ENCODE measurements around the gene HMGCL. TPM values are rescaled to one million over a fixed set of nuclear protein-coding genes. Genes with fewer than 3 reads are reported as not detected.

The HMGCL gene
- total and polyA plus RNA-seq, 2 of the 13 experiments (the other 11 are each of a cell fraction or from before 2014, with no cell fraction given), result 21.3 to 41.4 TPM

DNA sequence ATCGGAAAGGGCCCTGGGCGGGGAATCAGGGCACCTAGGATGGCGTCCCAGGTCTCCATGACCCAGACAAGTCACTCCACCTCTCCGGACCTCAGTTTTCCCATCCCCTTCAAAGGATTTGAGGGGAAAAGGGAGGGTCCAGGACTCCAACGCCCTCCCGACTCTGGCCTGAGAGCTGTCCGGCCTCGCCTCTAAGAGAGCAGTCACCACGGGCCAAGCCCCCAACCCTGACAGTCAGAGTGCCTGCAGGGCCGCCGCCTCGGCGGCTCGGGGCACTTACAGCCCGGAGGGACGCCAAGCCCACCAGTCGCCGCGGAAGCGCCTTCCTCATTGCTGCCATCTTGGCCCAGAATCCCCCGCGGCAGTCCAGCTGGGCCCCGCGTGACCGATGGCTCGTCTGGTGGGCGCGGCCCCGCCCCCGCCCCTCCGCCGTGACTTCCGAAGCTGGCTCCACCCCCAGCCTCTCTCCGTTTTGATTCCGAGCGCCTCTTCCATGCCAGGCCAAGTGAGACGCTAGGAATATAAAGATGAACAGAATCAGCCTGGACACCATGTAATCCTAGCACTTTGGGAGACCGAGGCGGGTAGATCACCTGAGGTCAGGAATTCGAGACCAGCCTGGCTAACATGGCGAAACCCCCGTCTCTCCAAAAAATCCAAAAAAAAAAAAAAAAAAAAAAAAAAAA is at the start of gene HMGCL (continued):
- TF ChIP-seq CEBPZ (IDR thresholded peaks at IDR 0.05; ENCODE audit: low read length) (no peak), SALL2 (CRISPR knock-in tag; IDR thresholded peaks at IDR 0.05) (peak; percentile 77; the same call in 1 of the 2 replicates), NFE2L1 (CRISPR knock-in tag; IDR thresholded peaks at IDR 0.05; ENCODE audit: borderline replicate concordance) (no peak), ZNF225 (CRISPR knock-in tag; IDR thresholded peaks at IDR 0.05) (peak; percentile 47; the same call in 1 of the 2 replicates), ZNF136 (CRISPR knock-in tag; IDR thresholded peaks at IDR 0.05; ENCODE audit: low read depth) (peak; percentile 44; the same call in 1 of the 2 replicates), BCL6 (CRISPR knock-in tag; IDR thresholded peaks at IDR 0.05) (peak; percentile 62), ZSCAN29 (CRISPR knock-in tag; conservative IDR thresholded peaks at IDR 0.05) (0 out of 2 replicates have a peak, but pooled peaks have one; percentile 39), SRSF9 (IDR thresholded peaks at IDR 0.05; ENCODE audit: borderline replicate concordance, insufficient read depth, low read depth, low read length, poor library complexity, severe bottlenecking) (no peak), SALL1 (CRISPR knock-in tag; IDR thresholded peaks at IDR 0.05) (peak; percentile 84), FOXO1 (CRISPR knock-in tag; IDR thresholded peaks at IDR 0.05) (no peak), RXRA (CRISPR knock-in tag; IDR thresholded peaks at IDR 0.05) (peak; percentile 68; the same call in 1 of the 2 replicates), FOSL2 (CRISPR knock-in tag; IDR thresholded peaks at IDR 0.05) (peak; percentile 51), CREM (IDR thresholded peaks at IDR 0.05) (no peak), CREM (CRISPR knock-in tag; IDR thresholded peaks at IDR 0.05) (no peak), JUND (CRISPR knock-in tag; IDR thresholded peaks at IDR 0.05) (peak; percentile 55; the same call in 1 of the 2 replicates), KAT8 (CRISPR knock-in tag; IDR thresholded peaks at IDR 0.05) (peak; percentile 86), DMAP1 (CRISPR knock-in tag; IDR thresholded peaks at IDR 0.05) (peak; percentile 88)
- TF ChIP-seq, protein P1, sequence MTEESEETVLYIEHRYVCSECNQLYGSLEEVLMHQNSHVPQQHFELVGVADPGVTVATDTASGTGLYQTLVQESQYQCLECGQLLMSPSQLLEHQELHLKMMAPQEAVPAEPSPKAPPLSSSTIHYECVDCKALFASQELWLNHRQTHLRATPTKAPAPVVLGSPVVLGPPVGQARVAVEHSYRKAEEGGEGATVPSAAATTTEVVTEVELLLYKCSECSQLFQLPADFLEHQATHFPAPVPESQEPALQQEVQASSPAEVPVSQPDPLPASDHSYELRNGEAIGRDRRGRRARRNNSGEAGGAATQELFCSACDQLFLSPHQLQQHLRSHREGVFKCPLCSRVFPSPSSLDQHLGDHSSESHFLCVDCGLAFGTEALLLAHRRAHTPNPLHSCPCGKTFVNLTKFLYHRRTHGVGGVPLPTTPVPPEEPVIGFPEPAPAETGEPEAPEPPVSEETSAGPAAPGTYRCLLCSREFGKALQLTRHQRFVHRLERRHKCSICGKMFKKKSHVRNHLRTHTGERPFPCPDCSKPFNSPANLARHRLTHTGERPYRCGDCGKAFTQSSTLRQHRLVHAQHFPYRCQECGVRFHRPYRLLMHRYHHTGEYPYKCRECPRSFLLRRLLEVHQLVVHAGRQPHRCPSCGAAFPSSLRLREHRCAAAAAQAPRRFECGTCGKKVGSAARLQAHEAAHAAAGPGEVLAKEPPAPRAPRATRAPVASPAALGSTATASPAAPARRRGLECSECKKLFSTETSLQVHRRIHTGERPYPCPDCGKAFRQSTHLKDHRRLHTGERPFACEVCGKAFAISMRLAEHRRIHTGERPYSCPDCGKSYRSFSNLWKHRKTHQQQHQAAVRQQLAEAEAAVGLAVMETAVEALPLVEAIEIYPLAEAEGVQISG (CRISPR knock-in tag; IDR thresholded peaks at IDR 0.05), result peak; percentile 84
- TF ChIP-seq, protein P2, sequence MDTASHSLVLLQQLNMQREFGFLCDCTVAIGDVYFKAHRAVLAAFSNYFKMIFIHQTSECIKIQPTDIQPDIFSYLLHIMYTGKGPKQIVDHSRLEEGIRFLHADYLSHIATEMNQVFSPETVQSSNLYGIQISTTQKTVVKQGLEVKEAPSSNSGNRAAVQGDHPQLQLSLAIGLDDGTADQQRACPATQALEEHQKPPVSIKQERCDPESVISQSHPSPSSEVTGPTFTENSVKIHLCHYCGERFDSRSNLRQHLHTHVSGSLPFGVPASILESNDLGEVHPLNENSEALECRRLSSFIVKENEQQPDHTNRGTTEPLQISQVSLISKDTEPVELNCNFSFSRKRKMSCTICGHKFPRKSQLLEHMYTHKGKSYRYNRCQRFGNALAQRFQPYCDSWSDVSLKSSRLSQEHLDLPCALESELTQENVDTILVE (CRISPR knock-in tag; IDR thresholded peaks at IDR 0.05), result no peak
- TF ChIP-seq, protein P3, sequence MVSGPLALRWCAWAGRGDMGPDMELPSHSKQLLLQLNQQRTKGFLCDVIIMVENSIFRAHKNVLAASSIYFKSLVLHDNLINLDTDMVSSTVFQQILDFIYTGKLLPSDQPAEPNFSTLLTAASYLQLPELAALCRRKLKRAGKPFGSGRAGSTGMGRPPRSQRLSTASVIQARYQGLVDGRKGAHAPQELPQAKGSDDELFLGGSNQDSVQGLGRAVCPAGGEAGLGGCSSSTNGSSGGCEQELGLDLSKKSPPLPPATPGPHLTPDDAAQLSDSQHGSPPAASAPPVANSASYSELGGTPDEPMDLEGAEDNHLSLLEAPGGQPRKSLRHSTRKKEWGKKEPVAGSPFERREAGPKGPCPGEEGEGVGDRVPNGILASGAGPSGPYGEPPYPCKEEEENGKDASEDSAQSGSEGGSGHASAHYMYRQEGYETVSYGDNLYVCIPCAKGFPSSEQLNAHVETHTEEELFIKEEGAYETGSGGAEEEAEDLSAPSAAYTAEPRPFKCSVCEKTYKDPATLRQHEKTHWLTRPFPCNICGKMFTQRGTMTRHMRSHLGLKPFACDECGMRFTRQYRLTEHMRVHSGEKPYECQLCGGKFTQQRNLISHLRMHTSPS (CRISPR knock-in tag; IDR thresholded peaks at IDR 0.05; ENCODE audit: low read depth), result no peak
- TF ChIP-seq, protein P4, sequence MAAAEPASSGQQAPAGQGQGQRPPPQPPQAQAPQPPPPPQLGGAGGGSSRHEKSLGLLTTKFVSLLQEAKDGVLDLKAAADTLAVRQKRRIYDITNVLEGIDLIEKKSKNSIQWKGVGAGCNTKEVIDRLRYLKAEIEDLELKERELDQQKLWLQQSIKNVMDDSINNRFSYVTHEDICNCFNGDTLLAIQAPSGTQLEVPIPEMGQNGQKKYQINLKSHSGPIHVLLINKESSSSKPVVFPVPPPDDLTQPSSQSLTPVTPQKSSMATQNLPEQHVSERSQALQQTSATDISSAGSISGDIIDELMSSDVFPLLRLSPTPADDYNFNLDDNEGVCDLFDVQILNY (CRISPR knock-in tag; conservative IDR thresholded peaks at IDR 0.05), result no peak
